Uterus (tissue), 4 donors: ENCODE measurements around the gene ADAMTS3. TPM values are rescaled to one million over a fixed set of nuclear protein-coding genes. Genes with fewer than 3 reads are reported as not detected.

Experiments used
- DNase-seq, 2 donors: peaks; one replicate each; pipeline ENCODE4 v3.0.0-alpha.2; 2019 to 2020
- H3K27ac ChIP-seq, 2 donors: fragments of 200-600 bp; sonication (generic); 1 replicate in 1 of 2; 2 replicates in 1 of 2; pipeline ENCODE4 v1.5.1; 2016 to 2018
- H3K27me3 ChIP-seq, 2 donors: fragments of 200-600 bp; sonication (generic); one replicate each; pipeline ENCODE4 v1.5.1; 2018 to 2019; ENCODE audit warnings: control low read depth in 1 of 2
- H3K36me3 ChIP-seq, 2 donors: fragments of 200-600 bp; sonication (generic); one replicate each; pipeline ENCODE4 v1.5.1; 2019; ENCODE audit warnings: control low read depth in 1 of 2
- H3K4me1 ChIP-seq, 2 donors: fragments of 200-600 bp; sonication (generic); one replicate each; pipeline ENCODE4 v1.5.1; 2018 to 2019; ENCODE audit warnings: control low read depth in 1 of 2
- H3K4me3 ChIP-seq, 2 donors: fragments of 200-600 bp; sonication (generic); 1 replicate in 1 of 2; 2 replicates in 1 of 2; pipeline ENCODE4 v1.5.1; 2018 to 2019; ENCODE audit warnings: mild to moderate bottlenecking in 1 of 2
- H3K9me3 ChIP-seq, 2 donors: fragments of 200-600 bp; sonication (generic); one replicate each; pipeline ENCODE4 v1.5.1; 2019; ENCODE audit warnings: control low read depth in 1 of 2
- POLR2A ChIP-seq, 2 donors: fragments of 450-650 bp; IDR thresholded peaks; one replicate each; pipeline ENCODE4 v1.6.1; 2016; ENCODE audit warnings: antibody characterized with exemption in 2 of 2, mild to moderate bottlenecking in 1 of 2, moderate library complexity in 1 of 2
- intact Hi-C: fragments of 100-400 bp; cut with DNase I; formaldehyde crosslinking; loops from one replicate; pipeline ENCODE4 v1.15.1; 2023; ENCODE audit warnings: low total_unique reads
- total RNA-seq, 4 donors: library from RNA; depleted of rRNA in 3 of 4; stranded (reverse); fragments of >200 nt in 3 of 4; gene quantifications; one replicate each; pipeline versions ENCODE4 v1.1.0 to v1.2.4, GENCODE V29; 2014 to 2023
- TF ChIP-seq, protein P1 (sequence below), 4 experiments: fragments of 200-600 bp in 2 of 4; fragments of 450-650 bp in 2 of 4; sonication (generic) in 2 of 4; IDR thresholded peaks; one replicate each; pipeline ENCODE4 v1.5.1; 2016 to 2019; ENCODE audit warnings: antibody characterized with exemption in 4 of 4, mild to moderate bottlenecking in 2 of 4, moderate library complexity in 1 of 4
- donor health status: DM: yes; HTN: yes; CAD: no.

Gene ADAMTS3
- total RNA-seq, 4 donors from 2014 or later: 4.2 to 25.7 (median 11.8) TPM

GRCh38 chr4:72489267-72489666, 79.8 kb downstream of the ADAMTS3 start:
- intact Hi-C loops: no loop called here
- Histone ChIP-seq H3K4me3 (no peak overlapping the region), H3K9me3 (no peaks in the 10 kb centered on the region), H3K4me1 (no peaks in the 10 kb centered on the region), H3K36me3 (no peaks in the 10 kb centered on the region), H3K27ac (no peak overlapping the region), H3K27me3 (no peaks in the 10 kb centered on the region)
- TF ChIP-seq, protein P1, sequence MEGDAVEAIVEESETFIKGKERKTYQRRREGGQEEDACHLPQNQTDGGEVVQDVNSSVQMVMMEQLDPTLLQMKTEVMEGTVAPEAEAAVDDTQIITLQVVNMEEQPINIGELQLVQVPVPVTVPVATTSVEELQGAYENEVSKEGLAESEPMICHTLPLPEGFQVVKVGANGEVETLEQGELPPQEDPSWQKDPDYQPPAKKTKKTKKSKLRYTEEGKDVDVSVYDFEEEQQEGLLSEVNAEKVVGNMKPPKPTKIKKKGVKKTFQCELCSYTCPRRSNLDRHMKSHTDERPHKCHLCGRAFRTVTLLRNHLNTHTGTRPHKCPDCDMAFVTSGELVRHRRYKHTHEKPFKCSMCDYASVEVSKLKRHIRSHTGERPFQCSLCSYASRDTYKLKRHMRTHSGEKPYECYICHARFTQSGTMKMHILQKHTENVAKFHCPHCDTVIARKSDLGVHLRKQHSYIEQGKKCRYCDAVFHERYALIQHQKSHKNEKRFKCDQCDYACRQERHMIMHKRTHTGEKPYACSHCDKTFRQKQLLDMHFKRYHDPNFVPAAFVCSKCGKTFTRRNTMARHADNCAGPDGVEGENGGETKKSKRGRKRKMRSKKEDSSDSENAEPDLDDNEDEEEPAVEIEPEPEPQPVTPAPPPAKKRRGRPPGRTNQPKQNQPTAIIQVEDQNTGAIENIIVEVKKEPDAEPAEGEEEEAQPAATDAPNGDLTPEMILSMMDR (IDR thresholded peaks at IDR 0.05): no peak
- no peak for TF ChIP-seq POLR2A (IDR thresholded peaks at IDR 0.05)
- DNase-seq: no peak

DNA sequence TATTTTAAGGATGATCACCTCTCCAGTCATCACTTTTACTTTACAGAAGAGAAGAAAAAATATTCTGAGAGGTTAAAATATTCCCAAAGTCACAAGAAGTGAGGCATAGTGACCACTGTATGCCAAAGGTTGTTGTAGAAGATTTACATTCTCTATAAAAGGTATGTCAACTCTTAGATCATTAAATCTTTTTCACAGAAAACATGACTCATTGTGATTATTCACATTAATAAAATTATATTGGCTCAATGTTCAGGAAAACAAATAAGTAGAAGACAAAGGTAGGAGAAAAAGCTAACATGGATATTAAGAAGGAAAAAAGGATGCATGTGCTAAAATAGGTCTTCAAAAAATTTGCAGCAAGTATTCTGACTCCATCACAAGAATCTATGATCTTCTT, 82.0 kb downstream of the ADAMTS3 start:
- Histone ChIP-seq H3K4me3 (no peak overlapping the region), H3K27ac (no peak overlapping the region), H3K27me3 (no peaks in the 10 kb centered on the region), H3K9me3 (no peaks in the 10 kb centered on the region), H3K36me3 (no peaks in the 10 kb centered on the region), H3K4me1 (no peaks in the 10 kb centered on the region)
- intact Hi-C loops: no loop called here
- TF ChIP-seq, protein P1 (IDR thresholded peaks at IDR 0.05): no peak
- TF ChIP-seq POLR2A (IDR thresholded peaks at IDR 0.05): no peak
- no peak for DNase-seq

DNA sequence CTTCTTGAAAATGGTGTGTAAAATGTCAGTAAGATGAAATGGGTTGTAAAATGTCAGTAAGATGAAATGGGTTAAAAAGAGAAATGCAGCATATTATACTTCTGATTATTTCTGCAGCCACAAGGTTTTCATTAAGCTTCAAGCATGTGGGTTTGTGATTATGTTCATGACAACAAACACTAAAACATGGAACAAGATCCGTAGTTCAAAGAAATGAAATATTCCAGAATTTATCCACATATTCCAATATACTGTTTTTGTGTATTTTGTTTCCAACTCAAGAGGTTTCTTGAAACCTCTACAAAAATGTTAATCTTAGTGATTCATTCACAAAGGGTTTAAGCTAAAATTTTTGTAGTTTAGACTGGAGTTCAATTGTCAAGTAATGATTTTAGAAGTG, 84.0 kb downstream of the ADAMTS3 start:
- Histone ChIP-seq H3K9me3 (no peaks in the 10 kb centered on the region), H3K27ac (no peak overlapping the region), H3K36me3 (no peaks in the 10 kb centered on the region), H3K27me3 (no peaks in the 10 kb centered on the region), H3K4me1 (no peaks in the 10 kb centered on the region), H3K4me3 (no peak overlapping the region)
- intact Hi-C loops: no loop called here
- no peak for TF ChIP-seq POLR2A (IDR thresholded peaks at IDR 0.05)
- TF ChIP-seq, protein P1 (IDR thresholded peaks at IDR 0.05): no peak
- DNase-seq: no peak

GRCh38 chr4:72473434-72473900, 95.6 kb downstream of the ADAMTS3 start:
- Histone ChIP-seq H3K27me3 (no peaks in the 10 kb centered on the region), H3K4me1 (no peaks in the 10 kb centered on the region), H3K36me3 (no peaks in the 10 kb centered on the region), H3K4me3 (no peak overlapping the region), H3K9me3 (no peaks in the 10 kb centered on the region), H3K27ac (no peak overlapping the region)
- intact Hi-C loops: no loop called here
- no peak for TF ChIP-seq POLR2A (IDR thresholded peaks at IDR 0.05)
- TF ChIP-seq, protein P1 (IDR thresholded peaks at IDR 0.05): no peak
- DNase-seq: no peak

- intact Hi-C loops: no loop called here
- H3K27me3 ChIP-seq: no peaks in the 10 kb centered on the region
- no peak overlapping the region for H3K4me3 ChIP-seq
- no peaks in the 10 kb centered on the region for H3K36me3 ChIP-seq
- no peaks in the 10 kb centered on the region for H3K9me3 ChIP-seq
- H3K27ac ChIP-seq: no peak overlapping the region
- H3K4me1 ChIP-seq: no peaks in the 10 kb centered on the region
- DNase-seq: no peak
- TF ChIP-seq, protein P1 (IDR thresholded peaks at IDR 0.05): no peak
- TF ChIP-seq POLR2A (IDR thresholded peaks at IDR 0.05): no peak
Measured at GRCh38 chr4:72471816-72472215, 97.2 kb downstream of the ADAMTS3 start.
